GM12891 (cell line): Measurements from ENCODE around the gene RACGAP1.

Experiments
- DNase-seq: peaks from one replicate; pipeline ENCODE4 v3.0.0; 2011; ENCODE audit warnings: low spot score; ENCODE audit not compliant: insufficient read length
- FAIRE-seq: peaks from 2 replicates; lab custom pipeline; 2011; peaks lifted over from hg19 to GRCh38; lab: Jason Lieb, UNC
- PAX5 ChIP-seq: IDR thresholded peaks from 2 replicates; pipeline ENCODE4 v1.6.1; 2011; ENCODE audit warnings: low read length, moderate library complexity, mild to moderate bottlenecking; ENCODE audit not compliant: insufficient read depth, severe bottlenecking
- POLR2A ChIP-seq: IDR thresholded peaks from 2 replicates; pipeline ENCODE4 v1.6.1; 2011; ENCODE audit warnings: low read depth, low read length, control low read depth
- POLR2AphosphoS5 ChIP-seq: IDR thresholded peaks from 2 replicates; pipeline ENCODE4 v1.6.1; 2011; ENCODE audit warnings: low read depth, low read length, control low read depth
- POU2F2 ChIP-seq: IDR thresholded peaks from 2 replicates; pipeline ENCODE4 v1.6.1; 2011; ENCODE audit warnings: low read depth, mild to moderate bottlenecking, control low read depth, low read length, moderate library complexity
- SPI1 ChIP-seq: IDR thresholded peaks from 2 replicates; pipeline ENCODE4 v1.6.1; 2011; ENCODE audit warnings: low read depth, low read length, control low read depth
- TAF1 ChIP-seq: IDR thresholded peaks from 2 replicates; pipeline ENCODE4 v1.6.1; 2011; ENCODE audit warnings: low read depth, low read length, control low read depth

The RACGAP1 gene

DNA sequence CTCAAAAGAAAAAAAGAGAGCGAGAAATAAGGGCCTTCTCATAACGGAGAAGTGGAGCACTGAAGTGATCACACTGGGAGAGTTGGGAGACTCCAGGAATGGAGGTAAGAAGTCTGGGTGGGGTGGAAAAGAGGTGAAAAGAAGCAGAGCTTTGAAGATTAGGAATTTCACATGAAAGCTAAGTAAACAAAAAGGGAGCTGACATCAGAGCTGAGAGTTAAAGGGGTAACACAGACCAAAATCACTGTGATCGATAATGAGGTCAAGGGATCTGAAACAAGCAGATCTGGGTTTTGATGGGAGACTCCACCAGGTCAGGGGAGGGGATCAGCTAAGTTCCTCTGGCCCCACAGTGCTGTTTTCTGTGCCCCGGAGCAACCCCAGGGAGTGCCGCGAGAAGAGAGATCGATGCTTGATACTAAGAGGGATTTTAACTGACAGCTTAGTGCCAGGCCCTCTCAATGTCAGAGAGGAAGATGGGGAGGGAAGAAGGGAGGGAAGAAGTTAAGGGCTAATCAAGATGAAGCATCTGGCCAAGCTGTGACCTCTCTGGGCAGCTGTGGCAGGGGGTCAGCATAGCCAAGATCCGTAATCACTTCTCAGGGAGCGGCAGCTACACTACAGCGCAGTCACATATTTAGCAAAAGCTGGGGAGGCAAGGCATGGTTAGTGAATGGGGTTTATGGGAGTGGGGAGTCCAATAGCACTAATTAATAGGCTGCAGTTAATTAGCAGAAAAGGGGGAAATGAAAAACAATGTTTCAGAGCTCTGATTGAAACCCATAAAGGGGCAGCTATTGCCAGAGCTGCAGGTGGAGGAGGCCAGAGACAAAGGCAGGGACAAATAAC is 44.6 kb downstream of the RACGAP1 start:
- no peak for FAIRE-seq
- TF ChIP-seq POU2F2 = no peak
- no peak for TF ChIP-seq PAX5
- no peak for TF ChIP-seq TAF1
- TF ChIP-seq SPI1 = no peak
- TF ChIP-seq POLR2A = no peak
- TF ChIP-seq POLR2AphosphoS5 = no peak
- DNase-seq = no peak

DNA sequence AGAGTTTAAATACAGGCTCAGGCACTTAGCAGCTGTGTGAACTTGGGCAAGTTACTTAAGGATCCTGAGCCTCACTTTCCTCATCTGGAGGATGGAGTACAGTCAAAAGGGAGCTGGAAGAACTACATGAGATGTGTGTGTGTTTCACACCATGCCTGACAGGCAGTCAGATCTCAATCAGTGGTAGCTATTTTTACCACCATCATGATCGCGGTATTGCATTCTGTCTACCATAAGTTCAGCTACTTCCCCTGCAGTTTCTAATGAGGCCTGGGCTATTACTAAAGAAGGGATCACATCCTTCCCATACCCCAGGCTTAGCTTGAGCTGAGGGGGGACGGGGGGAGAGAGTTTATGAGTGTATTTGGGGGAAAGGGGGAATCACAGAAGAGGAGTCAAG is 45.5 kb downstream of the RACGAP1 start:
- DNase-seq = no peak
- TF ChIP-seq TAF1 = no peak
- no peak for TF ChIP-seq SPI1
- peak; percentile 71 for FAIRE-seq

DNA sequence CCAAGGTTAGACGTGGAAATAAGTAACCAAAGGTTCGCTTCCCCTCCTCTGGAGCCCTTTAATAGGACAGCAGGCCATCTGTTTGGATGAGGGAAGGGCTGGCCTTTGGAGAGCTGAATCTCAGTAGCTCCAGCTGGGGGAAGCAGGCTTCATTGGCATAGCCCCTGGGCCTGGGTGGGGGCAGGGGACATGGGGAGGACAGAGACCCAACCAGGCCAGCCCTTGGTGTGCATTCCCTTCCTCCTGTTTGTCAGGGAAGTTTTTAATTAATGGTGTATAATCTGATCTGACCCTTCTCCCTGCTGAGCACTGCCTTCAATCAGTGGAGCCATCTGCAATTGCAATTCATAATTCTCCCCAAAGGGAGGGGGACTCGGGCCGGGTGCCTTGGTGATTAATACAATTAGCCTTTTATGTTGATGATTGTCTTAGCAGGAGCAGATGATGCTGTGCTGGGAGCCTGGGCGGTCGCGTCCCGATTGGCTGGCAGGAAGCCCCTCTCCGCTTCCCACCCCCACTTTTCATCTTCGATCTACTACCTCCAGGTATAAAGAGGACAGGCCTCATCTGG is 46.2 kb downstream of the RACGAP1 start:
- no peak for DNase-seq
- no peak for FAIRE-seq

DNA sequence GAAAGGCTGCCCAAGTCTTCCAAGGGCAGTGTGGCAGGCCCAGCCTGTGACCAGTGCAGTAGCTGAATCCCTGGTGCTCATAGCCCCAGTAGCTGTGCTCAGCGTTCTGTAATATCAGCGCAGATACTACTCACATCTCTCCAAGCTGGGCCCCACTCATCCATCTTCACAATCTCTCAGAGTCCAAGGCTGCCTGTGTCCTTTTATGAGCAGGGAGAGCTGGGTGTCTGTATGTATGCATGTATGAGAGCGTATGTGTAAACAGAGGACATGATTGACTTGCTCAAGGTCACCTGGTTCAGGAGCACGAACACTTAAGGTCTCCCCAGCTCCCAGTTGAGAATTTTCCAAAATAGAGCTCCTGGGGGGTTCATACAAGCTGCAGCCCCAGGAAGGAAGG is 47.2 kb downstream of the RACGAP1 start:
- DNase-seq = no peak
- TF ChIP-seq PAX5 (no peak), POLR2AphosphoS5 (no peak), POU2F2 (no peak), SPI1 (no peak)
- FAIRE-seq = no peak

More for the DNA sequence above, 46.2 kb downstream of the RACGAP1 start:
- TF ChIP-seq PAX5 (no peak), POLR2A (no peak), POLR2AphosphoS5 (no peak), TAF1 (no peak), POU2F2 (no peak), SPI1 (no peak)

DNA sequence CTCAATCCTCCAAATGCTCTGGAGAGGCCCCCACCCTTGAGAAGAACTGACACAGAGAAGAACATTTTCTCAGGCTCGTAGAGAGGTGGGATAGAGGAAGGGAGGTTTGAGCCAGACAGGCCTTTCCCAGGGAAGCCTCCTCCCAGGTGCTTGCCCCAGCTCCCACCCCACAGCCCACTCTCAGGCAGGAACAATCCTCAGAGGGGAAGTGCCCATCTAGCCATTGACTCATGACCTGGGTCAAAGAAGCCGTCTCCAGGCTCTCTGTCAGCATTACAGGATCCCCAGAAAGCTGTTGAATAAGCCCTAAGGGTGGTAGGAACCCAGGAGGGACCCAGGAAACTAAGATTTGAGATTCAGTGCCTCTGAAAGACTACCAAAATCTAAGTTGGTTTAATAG is 48.7 kb downstream of the RACGAP1 start:
- FAIRE-seq = no peak
- no peak for DNase-seq
- TF ChIP-seq PAX5 (no peak), SPI1 (no peak), TAF1 (no peak), POLR2AphosphoS5 (no peak), POLR2A (no peak), POU2F2 (no peak)

DNA sequence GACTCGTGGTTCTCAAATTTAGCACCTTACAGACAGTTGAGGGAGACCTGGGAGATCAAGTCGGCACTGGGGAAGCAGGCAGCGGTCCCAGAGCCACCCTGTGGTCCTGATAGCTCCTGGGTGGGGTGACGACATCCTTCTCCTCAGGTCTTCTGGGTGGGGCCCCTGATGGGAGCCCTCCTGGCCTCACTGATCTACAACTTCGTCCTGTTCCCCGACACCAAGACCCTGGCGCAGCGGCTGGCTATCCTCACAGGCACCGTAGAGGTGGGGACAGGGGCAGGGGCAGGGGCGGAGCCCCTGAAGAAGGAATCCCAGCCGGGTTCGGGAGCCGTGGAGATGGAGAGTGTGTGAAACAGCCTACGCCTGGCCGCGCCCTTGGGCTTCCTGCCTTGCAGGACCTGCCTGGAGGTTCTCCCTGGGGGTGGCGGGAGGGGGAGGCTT is 50.0 kb downstream of the RACGAP1 start:
- no peak for FAIRE-seq
- TF ChIP-seq SPI1 (no peak), POLR2A (no peak), POLR2AphosphoS5 (no peak), TAF1 (no peak), PAX5 (no peak), POU2F2 (no peak)
- no peak for DNase-seq

DNA sequence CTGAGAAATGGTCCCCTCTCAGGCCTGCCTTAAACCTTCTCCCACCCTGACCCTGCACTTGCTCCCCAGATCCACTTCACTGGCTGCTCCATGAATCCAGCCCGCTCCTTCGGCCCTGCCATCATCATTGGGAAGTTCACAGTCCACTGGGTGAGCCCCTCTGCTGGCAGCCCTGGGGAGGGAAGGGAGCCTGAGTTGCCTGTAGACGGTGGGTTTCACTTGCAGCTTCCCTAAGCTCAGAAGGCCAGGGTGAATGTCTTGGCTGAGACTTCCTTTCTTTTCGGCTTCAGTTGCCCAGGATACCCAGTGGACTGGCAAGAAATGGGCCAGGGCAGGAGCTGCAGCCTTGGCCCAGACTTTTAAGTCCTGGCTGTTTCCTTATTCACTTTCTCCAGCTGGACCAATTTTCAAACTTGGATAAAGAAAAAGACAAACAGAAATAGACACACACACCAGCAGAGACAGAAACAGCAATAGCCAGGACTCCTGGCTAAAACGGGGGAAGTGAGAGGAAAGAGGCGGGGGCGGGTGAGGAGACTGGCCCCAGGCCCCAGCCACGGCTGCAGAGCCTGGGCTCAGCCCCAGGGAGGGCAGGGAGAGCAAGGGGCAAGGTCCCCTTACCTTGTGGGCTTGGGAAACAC is 50.5 kb downstream of the RACGAP1 start:
- TF ChIP-seq TAF1 (no peak), PAX5 (no peak), POLR2A (no peak), POLR2AphosphoS5 (no peak), POU2F2 (no peak), SPI1 (no peak)
- DNase-seq = no peak
- FAIRE-seq = no peak

DNA sequence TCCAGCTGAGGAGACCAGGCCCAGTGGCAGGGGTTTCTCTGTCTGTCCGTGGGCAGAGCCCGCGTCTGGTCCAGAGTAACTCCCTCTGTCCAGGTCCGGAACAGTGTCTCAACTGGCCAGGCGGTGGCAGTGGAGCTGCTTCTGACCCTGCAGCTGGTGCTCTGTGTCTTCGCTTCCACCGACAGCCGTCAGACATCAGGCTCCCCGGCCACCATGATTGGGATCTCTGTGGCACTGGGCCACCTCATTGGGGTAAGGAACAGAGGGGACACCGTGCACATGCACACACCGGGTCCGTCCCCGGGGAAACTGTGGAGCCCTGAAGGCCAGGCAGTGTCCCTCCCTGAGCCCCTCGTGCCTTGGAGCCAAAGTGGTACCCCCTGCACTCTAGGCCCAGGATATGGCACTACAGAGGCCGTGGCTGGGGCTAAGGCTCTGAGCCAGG is 51.0 kb downstream of the RACGAP1 start:
- FAIRE-seq = no peak
- TF ChIP-seq POLR2AphosphoS5 = no peak
- TF ChIP-seq POU2F2 = no peak
- no peak for TF ChIP-seq PAX5
- TF ChIP-seq POLR2A = no peak
- TF ChIP-seq TAF1 = no peak
- no peak for TF ChIP-seq SPI1
- DNase-seq = no peak

DNA sequence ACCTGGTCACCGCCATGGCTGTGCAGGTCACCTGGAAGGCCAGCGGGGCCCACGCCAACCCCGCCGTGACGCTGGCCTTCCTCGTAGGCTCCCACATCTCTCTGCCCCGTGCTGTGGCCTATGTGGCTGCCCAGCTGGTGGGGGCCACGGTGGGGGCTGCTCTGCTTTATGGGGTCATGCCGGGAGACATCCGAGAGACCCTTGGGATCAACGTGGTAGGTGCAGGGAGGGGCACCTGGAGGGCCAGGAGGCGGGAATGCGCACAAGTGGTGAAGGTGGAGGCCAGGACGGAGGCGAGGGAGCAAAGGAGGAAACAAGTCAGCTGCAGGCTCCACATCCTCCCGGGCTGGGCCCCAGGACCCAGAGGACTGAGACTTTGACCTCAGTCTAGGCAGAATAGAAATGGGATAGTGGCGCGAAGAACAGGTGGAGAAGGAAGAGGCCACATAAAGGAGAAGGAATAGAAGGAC is 51.9 kb downstream of the RACGAP1 start:
- TF ChIP-seq POLR2AphosphoS5 (no peak), TAF1 (no peak), SPI1 (no peak), POU2F2 (no peak), POLR2A (no peak), PAX5 (no peak)
- DNase-seq (no peak), FAIRE-seq (no peak)
